GM12892 (cell line): ENCODE measurements around the gene ECPAS.

Source experiments
- POLR2A ChIP-seq: IDR thresholded peaks from 2 replicates; pipeline ENCODE4 v1.6.1; 2011; ENCODE audit warnings: low read depth, low read length, control low read depth
- POLR2AphosphoS5 ChIP-seq: IDR thresholded peaks from 2 replicates; pipeline ENCODE4 v1.6.1; 2011; ENCODE audit warnings: low read depth, low read length, control low read depth
- TAF1 ChIP-seq: IDR thresholded peaks from 2 replicates; pipeline ENCODE4 v1.6.1; 2011; ENCODE audit warnings: low read depth, mild to moderate bottlenecking, control low read depth, low read length, borderline replicate concordance

DNA sequence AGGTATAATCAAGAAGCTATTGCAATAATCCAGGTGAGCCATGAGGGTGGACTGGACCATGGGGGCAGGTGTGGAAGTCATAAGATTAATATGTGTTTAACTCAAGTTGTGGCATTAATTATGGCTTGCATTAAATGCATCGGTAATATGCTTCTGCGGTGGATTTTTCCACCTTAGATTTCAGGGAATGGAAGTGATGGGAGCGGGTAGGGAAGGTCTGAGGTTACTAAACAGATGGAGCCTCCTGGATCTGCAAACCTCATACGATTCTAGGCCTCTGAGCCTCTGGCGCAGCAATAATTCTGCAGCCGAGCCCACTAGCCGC is 40.5 kb upstream of the ECPAS start:
- TF ChIP-seq POLR2A (no peak), TAF1 (no peak), POLR2AphosphoS5 (no peak)
